OCI-M1 (cell line): Measurements from ENCODE around the gene CCDC106.

Experiments used
- DNase-seq: peaks from one replicate; lab custom pipeline; 2025; lab: John Stamatoyannopoulos, UW

Gene CCDC106

DNA sequence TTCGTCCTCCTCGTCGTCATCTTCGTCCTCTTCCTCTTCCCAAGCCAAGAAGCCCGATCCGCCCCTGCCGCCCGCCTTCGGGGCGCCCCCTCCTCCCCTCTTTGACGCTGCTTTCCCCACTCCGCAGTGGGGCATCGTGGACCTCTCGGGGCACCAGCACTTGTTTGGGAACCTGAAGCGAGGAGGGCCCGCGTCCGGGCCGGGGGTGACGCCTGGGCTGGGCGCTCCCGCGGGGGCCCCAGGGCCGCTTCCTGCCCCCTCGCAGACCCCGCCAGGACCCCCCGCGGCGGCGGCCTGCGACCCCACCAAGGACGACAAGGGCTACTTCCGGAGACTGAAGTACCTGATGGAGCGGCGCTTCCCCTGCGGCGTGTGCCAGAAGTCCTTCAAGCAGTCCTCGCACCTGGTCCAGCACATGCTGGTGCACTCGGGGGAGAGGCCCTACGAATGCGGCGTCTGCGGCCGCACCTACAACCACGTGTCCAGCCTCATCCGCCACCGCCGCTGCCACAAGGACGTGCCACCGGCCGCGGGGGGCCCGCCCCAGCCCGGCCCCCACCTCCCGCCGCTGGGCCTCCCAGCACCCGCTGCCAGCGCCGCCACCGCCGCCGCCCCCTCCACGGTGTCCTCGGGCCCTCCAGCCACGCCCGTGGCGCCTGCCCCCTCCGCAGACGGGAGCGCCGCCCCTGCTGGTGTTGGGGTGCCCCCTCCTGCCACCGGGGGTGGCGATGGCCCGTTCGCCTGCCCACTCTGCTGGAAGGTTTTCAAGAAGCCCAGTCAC is 33.9 kb upstream of the CCDC106 start:
- no peak for DNase-seq

DNA sequence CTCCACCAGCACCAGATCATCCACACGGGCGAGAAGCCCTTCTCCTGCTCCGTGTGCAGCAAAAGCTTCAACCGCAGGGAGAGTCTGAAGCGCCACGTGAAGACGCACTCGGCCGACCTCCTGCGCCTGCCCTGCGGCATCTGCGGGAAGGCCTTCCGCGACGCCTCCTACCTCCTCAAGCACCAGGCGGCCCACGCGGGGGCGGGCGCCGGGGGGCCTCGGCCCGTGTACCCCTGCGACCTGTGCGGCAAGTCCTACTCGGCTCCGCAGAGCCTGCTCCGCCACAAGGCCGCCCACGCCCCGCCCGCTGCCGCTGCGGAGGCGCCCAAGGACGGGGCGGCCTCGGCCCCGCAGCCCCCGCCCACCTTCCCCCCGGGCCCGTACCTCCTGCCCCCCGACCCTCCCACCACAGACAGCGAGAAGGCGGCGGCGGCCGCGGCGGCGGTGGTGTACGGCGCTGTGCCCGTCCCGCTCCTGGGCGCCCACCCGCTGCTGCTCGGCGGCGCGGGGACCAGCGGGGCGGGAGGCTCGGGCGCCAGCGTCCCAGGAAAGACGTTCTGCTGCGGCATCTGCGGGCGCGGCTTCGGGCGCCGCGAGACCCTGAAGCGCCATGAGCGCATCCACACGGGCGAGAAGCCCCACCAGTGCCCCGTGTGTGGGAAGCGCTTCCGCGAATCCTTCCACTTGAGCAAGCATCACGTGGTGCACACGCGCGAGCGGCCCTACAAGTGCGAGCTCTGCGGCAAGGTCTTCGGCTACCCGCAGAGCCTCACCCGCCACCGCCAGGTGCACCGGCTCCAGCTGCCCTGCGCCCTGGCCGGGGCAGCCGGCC is 33.1 kb upstream of the CCDC106 start:
- no peak for DNase-seq

DNA sequence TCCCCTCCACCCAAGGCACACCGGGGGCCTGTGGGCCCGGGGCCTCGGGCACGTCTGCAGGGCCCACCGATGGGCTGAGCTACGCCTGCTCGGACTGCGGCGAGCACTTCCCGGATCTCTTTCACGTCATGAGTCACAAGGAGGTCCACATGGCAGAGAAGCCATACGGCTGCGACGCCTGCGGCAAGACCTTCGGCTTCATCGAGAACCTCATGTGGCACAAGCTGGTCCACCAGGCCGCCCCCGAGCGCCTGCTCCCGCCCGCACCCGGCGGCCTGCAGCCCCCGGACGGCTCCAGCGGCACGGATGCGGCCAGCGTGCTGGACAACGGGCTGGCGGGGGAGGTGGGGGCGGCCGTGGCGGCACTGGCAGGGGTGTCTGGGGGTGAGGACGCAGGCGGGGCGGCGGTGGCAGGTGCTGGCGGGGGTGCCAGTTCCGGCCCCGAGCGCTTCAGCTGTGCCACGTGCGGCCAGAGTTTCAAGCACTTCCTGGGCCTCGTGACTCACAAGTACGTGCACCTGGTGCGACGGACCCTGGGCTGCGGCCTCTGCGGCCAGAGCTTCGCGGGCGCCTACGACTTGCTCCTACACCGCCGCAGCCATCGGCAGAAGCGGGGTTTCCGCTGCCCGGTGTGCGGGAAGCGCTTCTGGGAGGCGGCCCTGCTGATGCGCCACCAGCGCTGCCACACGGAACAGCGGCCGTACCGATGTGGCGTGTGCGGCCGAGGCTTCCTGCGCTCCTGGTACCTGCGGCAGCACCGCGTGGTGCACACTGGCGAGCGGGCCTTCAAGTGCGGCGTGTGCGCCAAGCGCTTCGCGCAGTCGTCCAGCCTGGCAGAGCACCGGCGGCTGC is 32.2 kb upstream of the CCDC106 start:
- no peak for DNase-seq

DNA sequence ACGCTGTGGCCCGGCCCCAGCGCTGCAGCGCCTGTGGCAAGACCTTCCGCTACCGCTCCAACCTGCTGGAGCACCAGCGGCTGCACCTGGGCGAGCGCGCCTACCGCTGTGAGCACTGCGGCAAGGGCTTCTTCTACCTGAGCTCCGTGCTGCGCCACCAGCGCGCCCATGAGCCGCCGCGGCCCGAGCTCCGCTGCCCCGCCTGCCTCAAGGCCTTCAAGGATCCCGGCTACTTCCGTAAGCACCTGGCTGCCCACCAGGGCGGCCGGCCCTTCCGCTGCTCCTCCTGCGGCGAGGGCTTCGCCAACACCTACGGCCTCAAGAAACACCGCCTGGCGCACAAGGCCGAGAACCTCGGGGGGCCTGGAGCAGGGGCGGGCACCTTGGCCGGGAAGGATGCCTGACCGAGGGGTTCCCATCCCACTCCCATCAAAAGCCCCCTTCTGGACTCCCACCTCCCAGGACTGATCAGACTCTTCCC is 31.6 kb upstream of the CCDC106 start:
- no peak for DNase-seq

DNA sequence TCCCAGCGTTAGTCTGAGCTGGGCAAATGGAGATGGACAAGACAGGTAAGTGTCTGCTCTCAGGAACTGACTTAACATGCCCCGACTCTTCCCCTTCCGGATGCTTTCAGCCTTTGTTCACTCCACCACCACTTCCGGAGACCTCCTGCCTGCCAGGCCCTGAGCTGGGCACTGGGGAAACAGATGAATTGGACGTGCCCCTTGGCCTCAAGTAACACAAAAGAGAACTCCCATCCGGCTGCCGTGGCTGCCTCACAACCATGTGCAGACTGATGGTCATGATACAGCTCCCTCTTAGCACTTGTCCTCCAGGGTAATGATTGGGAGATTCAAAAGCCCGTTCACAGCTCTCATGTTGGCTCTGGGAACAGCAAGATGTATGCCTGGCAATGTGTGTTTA is 30.6 kb upstream of the CCDC106 start:
- no peak for DNase-seq

DNA sequence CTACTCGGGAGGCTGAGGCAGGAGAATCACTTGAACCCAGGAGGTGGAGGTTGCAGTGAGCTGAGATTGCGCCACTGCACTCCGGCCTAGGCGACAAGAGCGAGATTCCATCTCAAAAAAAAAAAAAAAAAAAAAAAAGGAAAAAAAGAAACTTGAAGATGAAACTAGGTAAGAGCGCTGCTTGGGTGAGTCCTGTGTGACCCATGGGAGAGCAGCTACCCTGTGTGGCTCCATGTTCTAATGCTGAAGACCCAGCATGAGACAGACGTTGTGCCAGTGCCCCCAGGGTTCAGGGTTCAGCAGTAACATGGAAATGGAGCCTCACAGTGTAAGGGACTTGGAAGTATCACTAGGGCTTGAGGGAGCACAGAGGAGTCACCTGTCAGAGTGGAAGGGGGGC is 29.6 kb upstream of the CCDC106 start:
- no peak for DNase-seq

DNA sequence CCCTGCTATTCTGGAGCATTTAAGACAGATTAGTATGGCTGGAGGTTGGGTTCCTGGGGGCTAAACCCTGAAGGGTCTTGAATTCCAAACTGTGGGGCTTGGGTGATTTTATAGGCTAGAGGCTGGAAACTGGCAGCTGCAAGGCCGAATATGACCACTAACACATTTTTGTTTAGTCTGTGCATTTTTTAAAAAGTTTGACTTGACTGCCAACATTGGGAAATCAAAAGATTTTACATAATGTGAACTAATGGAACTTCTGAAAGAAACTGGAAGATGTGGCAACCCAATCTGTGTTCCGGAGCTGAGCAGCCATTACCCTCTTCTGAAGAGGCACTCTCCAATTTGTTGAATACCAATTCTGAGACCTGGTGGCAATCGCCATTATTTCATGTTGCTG is 28.7 kb upstream of the CCDC106 start:
- no peak for DNase-seq

DNA sequence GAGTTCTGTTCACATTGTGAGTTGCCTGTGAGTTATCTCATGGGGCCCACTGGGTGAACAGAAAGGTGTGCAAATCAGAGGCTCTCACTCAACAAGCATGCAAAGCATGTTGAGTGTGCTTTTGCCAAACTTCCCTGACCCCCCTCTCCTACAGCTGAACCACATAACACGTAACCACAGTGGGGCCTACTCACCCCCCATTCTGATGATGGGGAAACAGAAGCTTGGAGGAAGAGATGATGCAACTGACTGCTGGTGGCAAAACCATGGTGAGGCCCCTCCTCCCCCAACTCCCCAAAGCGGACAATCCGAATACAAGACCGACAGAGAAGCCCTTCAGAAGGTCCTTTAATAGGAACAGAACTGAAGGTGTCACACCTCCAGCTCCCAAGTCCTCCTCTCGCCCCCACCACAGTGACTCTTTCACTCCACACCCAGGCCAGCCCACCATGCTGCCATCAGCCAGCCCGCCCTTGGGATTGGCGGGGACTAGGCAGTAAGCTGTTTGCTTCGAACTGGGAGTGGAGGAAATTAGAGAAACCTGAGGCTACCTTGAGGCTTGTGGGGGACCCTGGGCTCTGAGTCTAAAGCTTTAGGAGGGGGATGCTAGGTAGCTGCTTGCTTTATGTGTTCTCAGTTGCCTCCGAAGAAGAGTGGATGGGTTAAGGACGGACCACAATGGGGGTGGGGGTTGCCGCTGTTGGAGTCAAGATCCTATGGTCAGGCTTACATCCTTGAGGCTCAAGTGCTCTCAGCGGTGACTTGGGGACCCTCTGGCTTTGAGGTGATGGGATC is 27.4 kb upstream of the CCDC106 start:
- peak; percentile 16 for DNase-seq

DNA sequence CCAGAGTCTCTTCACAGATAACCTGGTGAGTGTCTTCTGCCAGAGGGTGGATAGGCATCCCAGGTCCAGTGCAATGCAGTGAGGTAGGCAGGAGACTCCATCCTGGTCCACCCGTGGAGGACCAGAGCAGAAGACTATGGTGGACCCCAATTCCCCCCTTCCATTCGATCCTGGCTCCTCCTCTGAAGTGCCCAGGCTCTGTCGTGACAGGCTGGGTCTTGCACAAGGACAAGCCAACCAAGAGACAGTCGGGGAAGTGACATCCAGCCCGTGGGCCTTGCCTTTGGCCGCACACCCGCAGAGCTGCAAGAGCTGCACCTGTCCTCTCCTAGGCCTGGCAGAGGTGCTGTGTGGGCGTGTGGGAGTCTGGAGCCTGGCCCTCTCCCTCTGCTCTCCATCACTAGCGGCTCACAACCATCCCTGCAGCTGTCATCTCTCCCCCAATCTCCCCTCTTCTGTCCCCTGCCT is 26.8 kb upstream of the CCDC106 start:
- no peak for DNase-seq

DNA sequence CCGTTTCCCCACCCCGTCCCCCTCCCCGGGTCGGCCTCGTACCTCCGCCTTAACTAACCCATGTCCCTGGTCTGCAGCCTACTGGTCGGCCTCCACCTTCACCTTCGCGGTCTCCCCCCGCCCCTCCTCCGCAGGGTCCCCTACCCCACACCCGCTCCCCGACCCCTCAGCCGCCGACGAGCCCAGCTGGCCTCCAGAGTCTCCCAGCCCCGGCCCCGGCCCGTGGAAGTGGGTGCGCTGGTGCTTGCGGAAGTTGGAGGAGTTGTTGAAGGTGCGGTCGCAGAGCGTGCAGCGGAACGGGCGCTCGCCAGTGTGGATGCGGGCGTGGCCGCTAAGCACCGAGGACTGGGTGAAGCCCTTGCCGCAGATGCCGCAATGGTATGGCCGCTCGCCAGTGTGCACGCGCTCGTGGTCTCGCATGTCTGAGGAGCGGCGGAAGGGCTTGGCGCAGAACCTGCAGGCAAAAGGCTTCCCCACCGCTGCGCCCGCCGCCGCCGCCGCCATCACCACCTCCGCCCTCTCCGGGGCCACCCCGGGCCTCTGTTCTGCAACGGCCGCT is 26.3 kb upstream of the CCDC106 start:
- DNase-seq = no peak

DNA sequence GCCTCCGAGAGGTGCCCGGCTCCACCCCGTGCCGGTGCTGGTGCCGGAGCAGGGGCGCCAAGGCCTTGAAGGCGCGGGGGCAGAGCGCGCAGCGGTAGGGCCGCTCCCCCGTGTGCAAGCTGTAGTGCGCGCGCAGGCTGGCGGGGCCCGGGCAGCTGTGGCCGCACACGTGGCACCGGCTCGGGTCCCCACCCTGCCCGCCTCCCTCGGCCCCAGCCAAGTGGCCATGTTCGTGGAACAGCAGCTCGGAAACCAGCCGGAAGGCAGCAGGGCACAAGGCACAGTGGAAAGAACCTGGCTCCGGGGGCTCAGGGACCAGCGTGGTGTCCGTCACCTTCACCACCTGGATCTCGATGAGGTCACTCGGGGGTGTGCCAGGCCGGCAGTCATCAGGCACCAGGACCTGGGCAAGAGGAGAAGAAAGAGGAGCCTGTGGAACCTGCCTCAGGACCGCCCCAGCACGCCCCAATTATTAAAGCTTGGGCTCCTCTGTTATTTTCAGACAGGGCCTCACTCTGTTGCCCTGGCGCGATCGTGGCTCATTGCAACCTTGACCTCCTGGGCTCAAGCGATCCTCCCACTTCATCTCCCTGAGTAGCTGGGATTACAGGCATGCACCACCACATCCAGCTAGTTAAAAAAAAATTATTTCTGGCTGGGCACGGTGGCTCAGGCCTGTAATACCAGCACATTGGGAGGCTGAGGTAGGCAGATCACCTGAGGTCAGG is 25.6 kb upstream of the CCDC106 start:
- DNase-seq = no peak

DNA sequence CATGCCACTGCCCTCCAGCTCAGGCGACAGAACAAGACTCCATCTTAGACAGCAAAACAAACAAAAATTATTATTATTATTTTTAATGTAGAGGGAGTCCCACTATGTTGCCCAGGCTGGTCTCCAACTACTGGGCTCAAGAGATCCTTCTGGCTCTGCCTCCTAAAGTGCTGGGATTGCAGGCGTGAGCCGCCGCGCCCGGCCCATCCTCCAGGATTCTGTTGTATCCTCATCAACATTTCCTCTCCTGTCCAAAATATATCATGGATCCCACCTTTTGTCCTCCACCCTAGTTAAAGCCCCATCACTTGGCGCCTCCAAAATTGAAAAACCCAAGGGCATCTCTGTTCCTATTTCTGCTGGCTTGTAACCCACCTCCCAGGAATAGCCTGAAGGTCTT is 24.9 kb upstream of the CCDC106 start:
- DNase-seq = no peak

DNA sequence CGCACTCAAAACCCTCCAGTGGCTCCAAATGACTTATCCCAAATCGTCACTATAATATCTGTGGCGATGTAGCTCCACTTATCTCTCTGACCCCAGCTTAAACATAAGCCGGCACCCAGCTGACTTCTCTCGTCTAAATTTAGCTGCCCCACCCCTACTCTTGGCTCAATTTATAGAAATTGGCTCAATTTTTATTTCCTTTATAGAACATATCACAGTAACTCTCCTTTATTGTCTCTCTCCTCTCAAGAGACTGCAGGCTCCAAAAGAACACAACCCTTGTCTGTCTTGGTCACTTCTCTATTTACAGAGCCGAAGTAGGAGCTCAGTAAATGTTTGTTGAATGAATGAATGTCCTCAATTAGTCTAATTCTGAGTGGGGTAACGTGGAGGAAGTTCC is 24.5 kb upstream of the CCDC106 start:
- DNase-seq = no peak

DNA sequence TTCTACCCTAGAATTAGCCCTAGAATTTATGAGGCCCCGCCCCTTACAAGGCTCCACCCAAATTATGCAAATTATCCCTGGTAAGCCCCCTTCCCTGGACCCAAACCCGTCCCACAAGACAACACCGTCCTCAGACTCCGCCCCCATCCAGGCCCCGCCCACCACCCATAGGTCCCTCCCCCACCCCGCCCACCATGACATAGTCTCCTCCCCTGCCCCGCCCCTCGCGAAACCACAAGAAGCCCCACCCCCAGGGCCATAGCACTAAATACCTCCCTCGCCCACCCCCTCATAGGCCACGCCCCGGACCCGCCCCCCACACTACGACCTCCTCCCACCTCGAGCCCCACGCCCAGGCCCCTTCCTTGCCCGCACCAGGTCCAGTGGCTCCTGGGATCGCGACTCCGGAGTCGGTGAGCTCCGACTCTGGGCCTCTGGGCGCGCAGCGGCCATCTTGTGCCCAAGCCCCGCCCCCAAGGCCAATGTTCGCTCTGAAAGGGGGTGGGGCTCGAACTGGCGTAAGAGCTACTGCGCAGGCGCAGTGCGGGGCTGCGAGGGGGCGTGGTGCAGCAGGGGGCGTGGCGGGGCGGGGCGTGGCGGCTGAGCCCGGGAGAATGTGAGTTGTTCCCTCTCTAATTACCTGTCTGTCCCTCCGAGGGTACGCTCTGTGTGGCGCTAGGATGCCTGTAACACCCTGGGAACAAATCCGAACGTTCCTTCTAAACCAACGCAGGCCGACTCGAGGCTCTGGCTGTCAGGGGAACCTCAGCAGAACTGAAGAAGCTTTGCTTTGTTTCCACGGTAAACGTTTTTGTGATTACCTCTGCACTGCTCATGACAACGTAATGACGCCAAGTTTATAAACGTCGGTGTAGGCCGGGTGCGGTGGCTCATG is 23.7 kb upstream of the CCDC106 start, which contains the start of gene ZNF784:
Gene ZNF784 (minus strand): TSS at position 458 of the 895 bp plus-strand sequence. CDS start 5 bp downstream, at position 453.
- peak; percentile 97 for DNase-seq

DNA sequence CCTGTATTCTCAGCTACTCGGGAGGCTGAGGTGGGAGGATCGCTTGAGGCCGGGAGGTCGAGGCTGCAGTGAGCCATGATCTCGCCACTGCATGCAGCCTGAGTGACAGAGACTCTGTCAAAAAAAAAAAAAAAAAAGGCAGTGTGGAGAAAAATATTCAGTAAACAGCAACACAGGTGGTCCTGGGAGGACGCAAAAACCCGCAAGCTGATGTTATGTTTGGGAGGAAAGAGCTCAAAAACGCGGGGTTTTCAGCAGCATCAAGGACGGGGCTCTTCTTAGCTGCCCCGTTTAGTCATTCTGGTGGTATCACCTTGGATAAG is 23.0 kb upstream of the CCDC106 start:
- no peak for DNase-seq

DNA sequence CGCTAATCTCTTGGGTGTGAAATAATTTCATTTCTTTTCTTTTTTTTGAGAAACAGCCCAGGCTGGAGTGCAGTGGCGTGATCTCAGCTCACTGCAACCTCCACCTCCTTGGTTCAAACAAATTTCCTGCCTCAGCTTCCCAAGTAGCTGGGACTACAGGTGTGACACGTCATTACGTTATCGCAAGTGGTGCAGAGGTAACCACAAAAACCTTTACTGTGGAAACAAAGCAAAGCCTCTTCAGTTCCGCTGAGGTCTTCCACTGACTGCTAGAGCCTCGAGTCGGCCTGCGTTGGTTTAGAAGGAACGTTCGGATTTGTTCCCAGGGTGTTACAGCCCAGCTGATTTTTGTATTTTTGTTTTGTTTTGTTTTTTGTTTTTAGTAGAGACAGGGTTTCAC is 21.7 kb upstream of the CCDC106 start:
- DNase-seq = no peak

DNA sequence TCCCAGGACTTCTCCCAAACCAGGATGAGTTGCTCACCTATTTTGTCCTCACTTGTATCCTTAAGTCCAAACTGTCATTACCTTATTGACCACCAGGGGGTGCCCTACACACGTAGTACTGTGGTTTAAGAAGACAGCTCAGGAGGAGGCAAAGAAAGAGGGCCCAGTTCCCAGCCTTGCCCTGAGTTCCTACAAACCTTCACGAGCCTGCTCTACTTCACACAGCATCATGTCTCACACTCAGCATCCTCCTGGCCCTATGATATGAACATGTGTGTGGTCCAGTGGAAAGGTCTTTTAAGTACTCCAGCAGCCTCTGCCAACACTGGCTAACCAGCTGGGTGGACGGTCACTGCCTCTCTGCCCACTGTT is 15.6 kb upstream of the CCDC106 start:
- DNase-seq = peak; percentile 97

DNA sequence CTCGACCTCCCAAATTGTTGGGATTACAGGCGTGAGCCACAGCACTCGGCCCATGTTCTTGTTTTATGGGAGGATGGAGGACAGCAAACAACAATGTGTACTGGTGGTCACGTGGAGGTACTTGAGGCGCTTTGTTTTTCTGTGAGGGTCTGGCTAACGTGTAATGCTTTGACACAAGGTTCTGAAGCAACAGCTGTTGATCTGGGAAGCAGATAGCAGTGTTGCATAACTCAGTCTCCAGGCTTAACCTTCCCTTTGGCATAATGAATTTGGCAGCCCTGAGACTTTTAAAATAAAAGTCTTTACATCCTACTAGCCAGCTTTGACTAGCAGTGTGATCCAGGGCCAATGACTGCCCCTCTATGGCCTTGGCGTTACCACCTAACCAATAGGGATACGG is 14.2 kb upstream of the CCDC106 start:
- peak; percentile 50 for DNase-seq

DNA sequence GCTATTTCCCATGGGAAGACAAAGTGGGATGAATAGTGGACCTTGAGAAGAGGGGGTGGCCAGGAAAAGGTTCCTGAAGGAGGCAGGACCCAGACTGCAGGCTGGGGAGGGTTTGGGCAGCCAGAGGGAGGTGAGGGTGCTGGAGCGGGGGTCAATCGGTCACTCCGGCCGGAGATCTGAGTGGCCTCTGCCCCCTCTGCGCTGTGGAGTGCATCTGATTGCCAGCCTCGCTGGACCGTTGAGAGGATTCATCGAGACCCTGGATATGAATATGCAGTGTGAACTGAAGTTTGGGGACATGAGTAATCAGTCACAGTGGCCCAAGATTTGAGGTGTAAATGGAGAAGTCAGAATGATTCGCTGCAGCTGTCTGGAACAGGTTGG is 12.7 kb upstream of the CCDC106 start:
- no peak for DNase-seq
